SK-N-MC (cell line): ENCODE results near the gene PRTG.

ENCODE experiments used
- EZH2 ChIP-seq: fragments of 200-600 bp; sonication (generic); IDR thresholded peaks from one replicate; pipeline ENCODE4 v1.6.1; 2017; ENCODE audit warnings: antibody characterized with exemption
- POLR2AphosphoS5 ChIP-seq: IDR thresholded peaks from 2 replicates; pipeline ENCODE4 v1.6.1; 2012; ENCODE audit warnings: mild to moderate bottlenecking, low read depth, low read length, borderline replicate concordance

- TF ChIP-seq POLR2AphosphoS5: no peak
- no peak for TF ChIP-seq EZH2
Observed at GRCh38 chr15:55707951-55708350, 35.0 kb downstream of the PRTG start.
